LNCAP (cell line): Measurements from ENCODE around the gene PICALM.

Source experiments
- CTCF ChIP-seq: fragments of 450-650 bp; IDR thresholded peaks from 2 replicates; pipeline ENCODE4 v1.5.1; 2017; ENCODE audit warnings: mild to moderate bottlenecking

PICALM gene

GRCh38 chr11:85941380-85941973, 127.4 kb downstream of the PICALM start:
- peak; percentile 80 for TF ChIP-seq CTCF

GRCh38 chr11:85939099-85940015, 129.5 kb downstream of the PICALM start:
- TF ChIP-seq CTCF, result no peak

- TF ChIP-seq CTCF, result no peak
These were observed 131.0 kb downstream of the PICALM start for GRCh38 chr11:85937835-85938234.

GRCh38 chr11:85935751-85936150, 133.1 kb downstream of the PICALM start:
- TF ChIP-seq CTCF, result no peak

GRCh38 chr11:85934596-85935169, 134.2 kb downstream of the PICALM start:
- TF ChIP-seq CTCF, result no peak

- no peak for TF ChIP-seq CTCF
These were observed 138.0 kb downstream of the PICALM start for GRCh38 chr11:85930879-85931366.

- TF ChIP-seq CTCF, result no peak
These were observed 145.4 kb downstream of the PICALM start for GRCh38 chr11:85923455-85923854.
